ENCODE data around the gene RPS2. TPM values are rescaled to one million over a fixed set of nuclear protein-coding genes. Genes with fewer than 3 reads are reported as not detected.

RPS2 gene
- total RNA-seq, 1 experiment from 2014 or later = 4,836 TPM

DNA sequence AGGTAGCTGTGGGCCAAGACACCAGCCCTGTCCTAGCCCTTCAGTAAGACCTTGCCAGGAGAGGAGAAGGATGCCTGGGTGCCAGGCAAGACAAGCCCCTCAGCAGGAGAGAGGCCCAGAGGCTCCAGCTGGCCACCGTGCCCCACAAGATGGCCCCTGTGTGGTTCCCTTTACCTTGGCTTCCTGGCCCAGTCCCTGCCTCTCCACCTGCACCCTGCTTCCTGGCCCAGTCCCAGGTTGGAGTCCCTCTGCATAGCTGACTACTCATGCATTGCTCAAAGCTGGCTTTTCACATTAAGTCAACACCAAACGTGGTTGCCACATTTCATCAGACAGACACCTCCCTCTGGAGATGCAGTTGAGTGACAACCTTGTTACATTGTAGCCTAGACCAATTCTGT, 29.1 kb upstream of the RPS2 start:
- Mint-ChIP-seq H3K4me3 (ENCODE audit: unreplicated experiment) (no peak overlapping the region), H3K36me3 (ENCODE audit: insufficient read depth, unreplicated experiment) (peaks cover 41% of the 10 kb centered on the region), H3K9me3 (ENCODE audit: unreplicated experiment) (no peaks in the 10 kb centered on the region), H3K27me3 (ENCODE audit: insufficient read depth, unreplicated experiment) (no peaks in the 10 kb centered on the region), H3K27ac (ENCODE audit: low read depth, unreplicated experiment) (peak overlapping the region; percentile 80), H3K4me1 (ENCODE audit: insufficient read depth, unreplicated experiment) (peaks cover 14% of the 10 kb centered on the region)
- intact Hi-C loops (cut with micrococcal nuclease) = no loop called here
- TF ChIP-seq, protein P1, sequence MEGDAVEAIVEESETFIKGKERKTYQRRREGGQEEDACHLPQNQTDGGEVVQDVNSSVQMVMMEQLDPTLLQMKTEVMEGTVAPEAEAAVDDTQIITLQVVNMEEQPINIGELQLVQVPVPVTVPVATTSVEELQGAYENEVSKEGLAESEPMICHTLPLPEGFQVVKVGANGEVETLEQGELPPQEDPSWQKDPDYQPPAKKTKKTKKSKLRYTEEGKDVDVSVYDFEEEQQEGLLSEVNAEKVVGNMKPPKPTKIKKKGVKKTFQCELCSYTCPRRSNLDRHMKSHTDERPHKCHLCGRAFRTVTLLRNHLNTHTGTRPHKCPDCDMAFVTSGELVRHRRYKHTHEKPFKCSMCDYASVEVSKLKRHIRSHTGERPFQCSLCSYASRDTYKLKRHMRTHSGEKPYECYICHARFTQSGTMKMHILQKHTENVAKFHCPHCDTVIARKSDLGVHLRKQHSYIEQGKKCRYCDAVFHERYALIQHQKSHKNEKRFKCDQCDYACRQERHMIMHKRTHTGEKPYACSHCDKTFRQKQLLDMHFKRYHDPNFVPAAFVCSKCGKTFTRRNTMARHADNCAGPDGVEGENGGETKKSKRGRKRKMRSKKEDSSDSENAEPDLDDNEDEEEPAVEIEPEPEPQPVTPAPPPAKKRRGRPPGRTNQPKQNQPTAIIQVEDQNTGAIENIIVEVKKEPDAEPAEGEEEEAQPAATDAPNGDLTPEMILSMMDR (IDR thresholded peaks at IDR 0.05; ENCODE audit: unreplicated experiment) = no peak
- DNase-seq (ENCODE audit: unreplicated experiment) = peak; percentile 88
- BruUV-seq (replicated peaks) = no TSS peak
- ChIA-PET POLR2A (interaction anchor here (1.0 to 4.8 kb wide), 7 partner anchors 9 to 29 kb away, joined by 3 to 41 read pairs (median 4); partner anchors contain the start of genes GFER, RPS2, TBL3 and ZNF598), CTCF (interaction anchor here (0.6 to 1.5 kb wide), 2 partner anchors 10 to 978 kb away, joined by 3 to 6 read pairs; no protein-coding TSS in a partner anchor)

DNA sequence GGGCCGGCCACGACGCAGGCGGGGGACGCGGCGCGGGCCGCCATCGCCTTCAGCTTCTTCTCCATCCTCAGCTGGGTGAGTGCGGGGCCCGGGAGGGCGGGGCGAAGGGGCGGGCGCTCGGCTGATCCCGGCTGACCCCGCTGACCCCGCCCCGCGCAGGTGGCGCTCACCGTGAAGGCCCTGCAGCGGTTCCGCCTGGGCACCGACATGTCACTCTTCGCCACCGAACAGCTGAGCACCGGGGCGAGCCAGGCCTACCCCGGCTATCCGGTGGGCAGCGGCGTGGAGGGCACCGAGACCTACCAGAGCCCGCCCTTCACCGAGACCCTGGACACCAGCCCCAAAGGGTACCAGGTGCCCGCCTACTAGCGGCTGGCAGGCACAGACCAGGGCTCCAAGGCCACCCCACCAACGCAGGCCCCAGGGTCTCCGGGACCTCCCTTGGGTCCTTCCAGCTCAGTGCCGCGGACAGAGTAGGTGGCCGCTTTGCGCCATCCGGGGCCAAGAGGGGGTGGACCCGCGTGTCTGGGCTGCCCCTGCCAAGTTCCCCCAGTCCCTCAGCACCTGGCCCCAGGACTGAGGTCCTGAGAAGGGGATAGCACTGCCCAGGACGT, 28.2 kb upstream of the RPS2 start:
- BruUV-seq (replicated peaks) = no TSS peak
- H3K27ac Mint-ChIP-seq (ENCODE audit: low read depth, unreplicated experiment) = no peak overlapping the region
- TF ChIP-seq, protein P1 (IDR thresholded peaks at IDR 0.05; ENCODE audit: unreplicated experiment) = no peak
- H3K9me3 Mint-ChIP-seq (ENCODE audit: unreplicated experiment) = no peaks in the 10 kb centered on the region
- no peaks in the 10 kb centered on the region for H3K27me3 Mint-ChIP-seq (ENCODE audit: insufficient read depth, unreplicated experiment)
- peaks cover 18% of the 10 kb centered on the region for H3K4me1 Mint-ChIP-seq (ENCODE audit: insufficient read depth, unreplicated experiment)
- intact Hi-C loops (cut with micrococcal nuclease) = no loop called here
- POLR2A ChIA-PET = interaction anchor here (1.1 to 1.2 kb wide), 2 partner anchors 9 to 21 kb away, joined by 7 to 9 read pairs; partner anchors contain the start of genes GFER and TBL3
- H3K4me3 Mint-ChIP-seq (ENCODE audit: unreplicated experiment) = no peak overlapping the region
- DNase-seq (ENCODE audit: unreplicated experiment) = no peak
- CTCF ChIA-PET = interaction anchor here (0.6 to 1.5 kb wide), 4 partner anchors 11 to 979 kb away, joined by 3 to 6 read pairs (median 3); no protein-coding TSS in a partner anchor
- H3K36me3 Mint-ChIP-seq (ENCODE audit: insufficient read depth, unreplicated experiment) = peaks cover 38% of the 10 kb centered on the region

DNA sequence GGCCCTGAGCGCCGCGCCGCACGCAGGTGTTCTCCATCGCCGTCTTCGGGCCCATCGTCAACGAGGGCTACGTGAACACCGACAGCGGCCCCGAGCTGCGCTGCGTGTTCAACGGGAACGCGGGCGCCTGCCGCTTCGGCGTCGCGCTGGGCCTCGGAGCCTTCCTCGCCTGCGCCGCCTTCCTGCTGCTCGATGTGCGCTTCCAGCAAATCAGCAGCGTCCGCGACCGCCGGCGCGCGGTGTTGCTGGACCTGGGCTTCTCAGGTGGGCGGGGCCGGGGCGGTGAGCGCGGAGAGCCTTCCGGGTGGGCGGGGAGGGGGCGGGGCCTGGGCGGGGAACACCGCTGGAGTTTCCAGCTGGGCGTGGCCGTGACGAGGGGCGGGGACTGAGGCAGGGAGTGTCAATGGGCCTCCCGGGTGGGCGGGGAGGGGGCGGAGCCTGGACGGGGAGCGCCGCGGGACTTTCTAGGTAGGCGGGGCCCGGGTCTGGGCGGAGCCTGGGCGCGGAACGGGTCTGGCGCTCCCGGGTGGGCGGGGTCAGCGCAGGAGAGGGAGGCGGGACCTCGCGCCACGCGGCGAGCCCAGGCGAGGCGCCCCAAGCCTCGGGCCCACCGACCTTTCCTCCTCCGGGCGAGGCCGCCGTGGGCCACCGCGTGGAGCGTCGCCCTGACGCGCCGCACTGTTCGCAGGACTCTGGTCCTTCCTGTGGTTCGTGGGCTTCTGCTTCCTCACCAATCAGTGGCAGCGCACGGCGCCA, 27.5 kb upstream of the RPS2 start:
- TF ChIP-seq, protein P1 (IDR thresholded peaks at IDR 0.05; ENCODE audit: unreplicated experiment) = no peak
- CTCF ChIA-PET = interaction anchor here (0.6 to 1.5 kb wide), 2 partner anchors 12 to 159 kb away, joined by 3 to 6 read pairs; no protein-coding TSS in a partner anchor
- peaks cover 37% of the 10 kb centered on the region for H3K36me3 Mint-ChIP-seq (ENCODE audit: insufficient read depth, unreplicated experiment)
- H3K9me3 Mint-ChIP-seq (ENCODE audit: unreplicated experiment) = no peaks in the 10 kb centered on the region
- peaks cover 18% of the 10 kb centered on the region for H3K4me1 Mint-ChIP-seq (ENCODE audit: insufficient read depth, unreplicated experiment)
- no peak overlapping the region for H3K4me3 Mint-ChIP-seq (ENCODE audit: unreplicated experiment)
- intact Hi-C loops (cut with micrococcal nuclease) = no loop called here
- DNase-seq (ENCODE audit: unreplicated experiment) = peak; percentile 79
- H3K27me3 Mint-ChIP-seq (ENCODE audit: insufficient read depth, unreplicated experiment) = no peaks in the 10 kb centered on the region
- POLR2A ChIA-PET = no interaction called here
- no peak overlapping the region for H3K27ac Mint-ChIP-seq (ENCODE audit: low read depth, unreplicated experiment)
- no TSS peak for BruUV-seq (replicated peaks)

DNA sequence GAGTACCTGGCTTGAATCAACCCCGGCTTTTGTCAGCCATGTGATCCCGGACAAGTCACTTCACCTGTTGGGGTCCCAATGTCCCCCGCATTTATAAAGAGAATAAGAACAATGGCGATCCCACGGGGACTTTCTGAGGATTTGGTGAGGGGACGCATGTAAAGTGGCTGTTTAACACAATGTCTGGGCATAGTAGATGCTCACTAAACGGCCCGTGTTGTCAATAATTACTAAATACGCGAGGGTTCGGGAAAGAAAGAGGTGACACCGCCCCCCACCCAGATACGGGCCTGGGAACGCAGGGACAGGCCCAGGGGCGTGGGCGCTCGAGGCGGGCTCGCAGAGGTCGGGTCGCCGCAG, 26.9 kb upstream of the RPS2 start:
- no peaks in the 10 kb centered on the region for H3K9me3 Mint-ChIP-seq (ENCODE audit: unreplicated experiment)
- intact Hi-C loops (cut with micrococcal nuclease) = no loop called here
- no peak overlapping the region for H3K4me3 Mint-ChIP-seq (ENCODE audit: unreplicated experiment)
- ChIA-PET POLR2A (no interaction called here), CTCF (interaction anchor here (0.5 kb wide), 1 partner anchor 25 kb away, joined by 3 read pairs; no protein-coding TSS in a partner anchor)
- no peak overlapping the region for H3K27ac Mint-ChIP-seq (ENCODE audit: low read depth, unreplicated experiment)
- H3K4me1 Mint-ChIP-seq (ENCODE audit: insufficient read depth, unreplicated experiment) = peaks cover 18% of the 10 kb centered on the region
- no TSS peak for BruUV-seq (replicated peaks)
- no peak for DNase-seq (ENCODE audit: unreplicated experiment)
- no peaks in the 10 kb centered on the region for H3K27me3 Mint-ChIP-seq (ENCODE audit: insufficient read depth, unreplicated experiment)
- TF ChIP-seq, protein P1 (IDR thresholded peaks at IDR 0.05; ENCODE audit: unreplicated experiment) = no peak
- H3K36me3 Mint-ChIP-seq (ENCODE audit: insufficient read depth, unreplicated experiment) = peaks cover 32% of the 10 kb centered on the region

Measured in MCF 10A (cell line).